Omental fat pad (tissue), 4 donors: ENCODE measurements around the gene CIPC. TPM values are rescaled to one million over a fixed set of nuclear protein-coding genes. Genes with fewer than 3 reads are reported as not detected.
A peak's percentile ranks its signal among the peaks of the same experiment; 100 is the strongest.

Experiments
- ATAC-seq: fragments of 150-250 bp; one replicate; pipeline ENCODE4 v1.9.1; 2016; ENCODE audit warnings: mild to moderate bottlenecking, moderate library complexity; ENCODE audit not compliant: low FRiP score
- DNase-seq: peaks from one replicate; pipeline ENCODE4 v3.0.0-alpha.2; 2019; ENCODE audit warnings: low spot score
- total RNA-seq, 4 donors: library from RNA; depleted of rRNA; stranded (reverse); fragments of >200 nt; gene quantifications; one replicate each; pipeline ENCODE4 v1.1.0, GENCODE V29; 2016
- TF ChIP-seq, protein P1 (sequence below), 3 donors: fragments of 450-650 bp; IDR thresholded peaks; one replicate each; pipeline ENCODE4 v1.5.1; 2016 to 2017; ENCODE audit warnings: antibody characterized with exemption in 3 of 3, mild to moderate bottlenecking in 3 of 3, moderate library complexity in 2 of 3

The CIPC gene
- total RNA-seq, 4 donors from 2014 or later: 34.2 to 47.3 (median 40.3) TPM

DNA sequence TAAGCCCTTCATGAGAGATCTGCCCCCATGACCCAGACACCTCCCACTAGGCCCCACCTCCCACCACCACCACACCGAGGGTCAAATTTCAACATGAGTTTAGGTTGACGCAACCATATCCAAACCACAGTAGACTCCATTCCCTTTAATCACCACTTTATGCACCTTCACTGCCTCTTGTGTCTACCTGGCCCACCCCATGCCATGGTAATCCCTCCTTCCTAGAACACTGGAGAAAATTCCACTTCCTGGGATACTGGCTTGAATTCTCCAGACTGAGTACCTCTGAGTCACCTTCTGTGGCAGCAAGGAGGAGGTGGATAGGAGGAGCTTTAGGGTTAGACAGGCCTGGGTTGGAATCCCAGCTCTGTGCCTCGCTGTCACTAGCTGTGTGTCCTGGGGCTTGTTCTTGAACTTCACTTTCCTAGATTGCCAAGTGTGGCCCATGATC lies 26.1 kb upstream of the CIPC start:
- ATAC-seq: no peak
- TF ChIP-seq, protein P1, sequence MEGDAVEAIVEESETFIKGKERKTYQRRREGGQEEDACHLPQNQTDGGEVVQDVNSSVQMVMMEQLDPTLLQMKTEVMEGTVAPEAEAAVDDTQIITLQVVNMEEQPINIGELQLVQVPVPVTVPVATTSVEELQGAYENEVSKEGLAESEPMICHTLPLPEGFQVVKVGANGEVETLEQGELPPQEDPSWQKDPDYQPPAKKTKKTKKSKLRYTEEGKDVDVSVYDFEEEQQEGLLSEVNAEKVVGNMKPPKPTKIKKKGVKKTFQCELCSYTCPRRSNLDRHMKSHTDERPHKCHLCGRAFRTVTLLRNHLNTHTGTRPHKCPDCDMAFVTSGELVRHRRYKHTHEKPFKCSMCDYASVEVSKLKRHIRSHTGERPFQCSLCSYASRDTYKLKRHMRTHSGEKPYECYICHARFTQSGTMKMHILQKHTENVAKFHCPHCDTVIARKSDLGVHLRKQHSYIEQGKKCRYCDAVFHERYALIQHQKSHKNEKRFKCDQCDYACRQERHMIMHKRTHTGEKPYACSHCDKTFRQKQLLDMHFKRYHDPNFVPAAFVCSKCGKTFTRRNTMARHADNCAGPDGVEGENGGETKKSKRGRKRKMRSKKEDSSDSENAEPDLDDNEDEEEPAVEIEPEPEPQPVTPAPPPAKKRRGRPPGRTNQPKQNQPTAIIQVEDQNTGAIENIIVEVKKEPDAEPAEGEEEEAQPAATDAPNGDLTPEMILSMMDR (IDR thresholded peaks at IDR 0.05): no peak

DNA sequence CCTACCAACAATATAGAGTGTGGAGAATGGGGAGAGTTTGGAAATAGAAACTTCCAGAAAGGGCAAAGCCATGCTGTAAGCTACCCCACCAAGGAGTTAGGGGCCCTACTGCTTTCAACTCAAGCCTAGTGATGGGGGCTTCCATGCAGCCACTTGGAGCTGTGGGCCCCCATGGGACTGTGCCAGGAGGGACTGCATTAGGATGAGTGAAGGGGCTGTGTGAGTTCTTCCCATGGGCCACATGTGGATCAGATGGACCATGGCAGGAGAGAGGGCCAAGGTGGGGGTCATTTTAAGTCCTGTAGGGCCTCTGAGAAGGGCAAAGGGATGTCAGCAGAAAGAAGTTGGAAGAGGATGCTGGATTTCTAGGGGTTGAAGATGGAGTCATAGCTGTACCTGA lies 23.1 kb upstream of the CIPC start:
- TF ChIP-seq, protein P1 (IDR thresholded peaks at IDR 0.05): no peak
- ATAC-seq: no peak
- DNase-seq: no peak

More for the DNA sequence above, 26.1 kb upstream of the CIPC start:
- DNase-seq: no peak

DNA sequence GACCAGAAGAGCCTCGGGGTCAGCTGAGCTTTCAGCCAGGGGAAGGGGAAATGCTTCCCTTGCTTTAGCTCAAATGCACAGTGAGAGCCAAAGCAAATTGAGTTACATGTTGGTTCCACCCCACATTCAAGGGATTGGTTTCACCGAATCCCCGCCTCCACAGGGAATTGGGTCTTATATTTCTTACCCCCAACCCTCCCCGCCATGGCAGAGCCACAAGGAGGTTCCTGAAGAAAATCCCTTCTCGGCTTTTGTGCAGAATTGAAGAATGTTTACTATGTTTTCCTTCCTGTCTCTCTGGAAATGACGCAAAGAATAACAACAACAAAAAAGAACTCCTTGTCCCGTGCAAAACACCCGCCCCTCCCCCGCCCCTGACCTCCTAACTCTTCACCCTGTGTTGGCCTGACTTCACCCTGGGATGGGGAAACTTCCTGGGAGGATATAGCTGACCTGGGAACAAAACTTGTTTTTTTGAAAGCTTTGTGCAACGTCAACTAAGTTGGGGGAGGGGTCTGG lies 21.9 kb upstream of the CIPC start:
- no peak for DNase-seq
- ATAC-seq: peak; percentile 75
- TF ChIP-seq, protein P1 (IDR thresholded peaks at IDR 0.05): no peak

DNA sequence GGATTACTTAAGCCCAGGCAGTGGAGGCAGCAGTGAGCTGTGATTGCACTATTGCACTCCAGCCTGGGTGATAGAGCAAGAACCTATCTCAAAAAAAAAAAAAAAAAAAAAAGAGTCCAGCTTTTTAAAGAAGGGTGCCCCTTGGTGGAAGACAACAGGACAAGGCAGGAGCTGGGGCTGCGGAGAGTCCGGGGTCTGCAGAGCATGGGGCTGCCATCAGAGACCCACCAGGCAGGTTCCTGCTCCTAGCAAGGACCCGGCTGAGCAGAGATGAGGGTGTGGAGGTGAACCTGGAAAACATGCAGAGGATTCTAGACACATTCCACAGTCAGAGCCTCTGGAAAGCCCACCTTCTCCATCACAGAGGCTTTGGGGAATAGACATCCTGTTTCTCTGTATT lies 21.0 kb upstream of the CIPC start:
- no peak for ATAC-seq
- DNase-seq: no peak
- TF ChIP-seq, protein P1 (IDR thresholded peaks at IDR 0.05): no peak

DNA sequence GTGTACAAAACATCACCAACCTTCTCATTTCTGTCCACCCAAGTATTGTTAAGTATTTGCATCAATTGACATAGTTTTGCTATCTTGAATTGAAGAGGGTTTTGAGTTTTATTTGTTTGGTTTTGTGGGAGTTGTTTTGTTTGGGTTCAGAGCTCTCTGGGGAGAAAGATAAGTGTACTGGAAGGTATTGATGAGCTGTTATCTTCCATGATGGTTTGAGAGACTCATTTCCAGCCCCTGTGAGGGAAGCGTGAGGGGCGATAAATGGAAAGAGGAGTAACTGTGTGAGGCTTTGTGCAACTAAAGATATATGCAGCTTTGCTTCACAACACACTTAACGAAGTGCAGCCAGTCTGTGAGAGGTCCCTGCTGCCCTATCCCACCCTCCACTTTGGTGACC lies 15.7 kb upstream of the CIPC start:
- TF ChIP-seq, protein P1 (IDR thresholded peaks at IDR 0.05): no peak
- ATAC-seq: no peak
- DNase-seq: no peak

DNA sequence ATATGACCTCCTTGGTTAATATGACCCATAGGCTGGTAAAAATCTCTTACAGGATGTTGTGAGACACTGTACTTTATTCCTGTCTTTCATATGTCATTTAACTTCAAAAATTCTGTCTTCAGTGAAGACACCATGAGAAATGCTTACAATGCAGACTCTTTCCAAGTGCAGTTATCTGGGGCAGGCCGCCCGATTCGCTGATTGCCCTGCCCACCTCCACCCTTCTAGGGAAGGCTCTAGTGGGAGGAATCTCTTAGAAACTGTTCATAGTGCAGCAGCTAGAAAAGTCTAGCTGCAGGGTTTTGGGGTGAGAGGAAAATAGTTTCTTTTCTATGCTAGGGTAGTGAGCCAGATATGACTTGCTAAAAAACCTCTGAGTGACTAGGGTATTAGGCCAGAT lies 15.0 kb upstream of the CIPC start:
- DNase-seq: no peak
- no peak for ATAC-seq
- TF ChIP-seq, protein P1 (IDR thresholded peaks at IDR 0.05): no peak

DNA sequence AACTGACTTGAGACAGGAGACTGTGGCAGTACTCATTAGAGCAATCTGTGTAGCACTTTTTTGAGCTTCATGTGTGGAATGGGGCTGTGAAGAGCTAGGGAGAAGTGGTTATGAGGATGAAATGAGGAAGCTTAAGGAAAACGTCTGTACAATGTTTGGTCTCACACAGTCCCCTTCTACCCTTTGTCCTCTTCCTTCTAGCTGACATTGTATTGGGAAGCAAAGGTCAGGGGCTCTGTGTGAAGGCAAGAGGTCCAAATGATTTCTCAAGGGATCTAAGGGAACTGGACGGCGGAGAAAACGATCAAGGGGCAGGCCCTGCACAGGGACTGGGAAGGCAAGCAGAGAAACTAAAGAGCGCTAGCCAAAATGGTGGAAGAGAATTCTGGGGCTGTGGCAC lies 13.1 kb upstream of the CIPC start:
- ATAC-seq (no peak), DNase-seq (no peak)

More for the DNA sequence above, 13.1 kb upstream of the CIPC start:
- TF ChIP-seq, protein P1 (IDR thresholded peaks at IDR 0.05): no peak
